HL-60/S4 treated with retinoic acid at 250 ng/mL for 4 days and 3 days (cell line): ENCODE measurements around the gene NUFIP1.

Experiments
- in situ Hi-C: fragments of 300-500 bp; cut with MboI; formaldehyde crosslinking; loops from 2 replicates; pipeline ENCODE4 v1.7.0; 2022; ENCODE audit warnings: low sequenced_read_pairs

NUFIP1 gene

GRCh38 chr13:44894001-44894770, 95.1 kb downstream of the NUFIP1 start:
- in situ Hi-C loops = no loop called here
